Lung (tissue), 16 donors: Measurements from ENCODE around the gene GLCCI1. TPM values are rescaled to one million over a fixed set of nuclear protein-coding genes. Genes with fewer than 3 reads are reported as not detected.

Experiments
- ATAC-seq: fragments of 200-7000 bp; cut with Tn5 transposase; one replicate; pipeline ENCODE4 v1.9.1; 2020; ENCODE audit warnings: moderate number of reproducible peaks; ENCODE audit not compliant: insufficient read depth, low FRiP score
- DNase-seq, 3 donors: peaks; one replicate each; pipeline ENCODE4 v3.0.0-alpha.2; 2013 to 2017
- H3K27ac ChIP-seq, 2 donors: one replicate each; pipeline ENCODE4 v1.5.1; 2013; ENCODE audit warnings: mild to moderate bottlenecking in 2 of 2, moderate library complexity in 2 of 2, control low read depth in 1 of 2, inconsistent platforms in 1 of 2, low read depth in 1 of 2, low read length in 1 of 2
- H3K27me3 ChIP-seq, 3 donors: one replicate each; pipeline ENCODE4 v1.5.1; 2013; ENCODE audit warnings: low read length in 2 of 3; ENCODE audit not compliant: control insufficient read depth in 3 of 3, insufficient read depth in 3 of 3
- H3K36me3 ChIP-seq, 4 donors: one replicate each; pipeline ENCODE4 v1.5.1; 2013; ENCODE audit warnings: low read length in 4 of 4, mild to moderate bottlenecking in 1 of 4, moderate library complexity in 1 of 4; ENCODE audit not compliant: control insufficient read depth in 4 of 4, insufficient read depth in 4 of 4
- H3K4me1 ChIP-seq, 5 donors: one replicate each; pipeline ENCODE4 v1.5.1; 2013; ENCODE audit warnings: low read length in 5 of 5, mild to moderate bottlenecking in 2 of 5, moderate library complexity in 1 of 5; ENCODE audit not compliant: control insufficient read depth in 5 of 5, insufficient read depth in 5 of 5
- H3K4me3 ChIP-seq: one replicate; pipeline ENCODE4 v1.5.1; 2013; ENCODE audit warnings: mild to moderate bottlenecking, control low read depth, moderate library complexity
- H3K9ac ChIP-seq, 2 donors: one replicate each; pipeline ENCODE4 v1.5.1; 2013; ENCODE audit warnings: low read length in 2 of 2, control low read depth in 1 of 2; ENCODE audit not compliant: insufficient read depth in 1 of 2
- H3K9me3 ChIP-seq, 4 donors: one replicate each; pipeline ENCODE4 v1.5.1; 2013; ENCODE audit warnings: low read length in 3 of 4, mild to moderate bottlenecking in 1 of 4, moderate library complexity in 1 of 4; ENCODE audit not compliant: control insufficient read depth in 4 of 4, insufficient read depth in 3 of 4
- WGBS, 2 donors: extraction: QIAGEN DNeasy Blood & Tissue Kit; methylation state at CpG; one replicate each; pipeline ENCODE4 v1.1.7; 2013; 5-methylcytosine and 5-hydroxymethylcytosine counted together
- long read RNA-seq, 5 donors: transcript quantifications; one replicate each; lab custom pipeline, GENCODE V29; 2026
- polyA plus RNA-seq, 2 donors: library from polyadenylated mRNA; stranded (reverse); fragments of 200-250 nt; gene quantifications; one replicate each; pipeline ENCODE4 v1.2.1, GENCODE V29; 2013
- total RNA-seq, 2 donors: library from RNA; depleted of rRNA in 1 of 2; stranded (reverse); fragments of >200 nt in 1 of 2; gene quantifications; one replicate each; pipeline ENCODE4 v1.2.1, GENCODE V29; 2014 to 2021
- TF ChIP-seq, protein P1 (sequence below): IDR thresholded peaks from 2 replicates; pipeline ENCODE4 v1.5.1; 2012; ENCODE audit warnings: mild to moderate bottlenecking; ENCODE audit errors: control extremely low read depth, extremely low read depth
- donor health status: control.
- donor health status: control.
- donor health status: Bipolar disorder and iron deficiency.
- donor health status: healthy.
- donor health status: DM: yes; HTN: yes; CAD: no.

Gene GLCCI1
- 10 to 100 TPM; 28.1 to 60.2 TPM for total RNA-seq
- polyA plus RNA-seq = 10 to 100 TPM in 1 of 2 donors, 1 to 10 TPM in 1; 2.5 to 13.9 TPM
- long read RNA-seq, donor 1, full-length matches to known transcripts = 4 of 4 reads
- long read RNA-seq, donor 1, partial matches to known transcripts = 0 of 4 reads
- long read RNA-seq, donor 1, other reads (novel, unspliced or antisense) = 0 of 4 reads
- long read RNA-seq, donor 2, partial matches to known transcripts = 0 of 1 reads
- long read RNA-seq, donor 2, other reads (novel, unspliced or antisense) = 0 of 1 reads
- long read RNA-seq, donor 3, full-length matches to known transcripts = 3 of 3 reads
- long read RNA-seq, donor 3, partial matches to known transcripts = 0 of 3 reads
- long read RNA-seq, donor 3, other reads (novel, unspliced or antisense) = 0 of 3 reads
- long read RNA-seq, donor 4, partial matches to known transcripts = 0 of 1 reads
- long read RNA-seq, donor 4, other reads (novel, unspliced or antisense) = 0 of 1 reads
- long read RNA-seq, donor 5, full-length matches to known transcripts = 4 of 4 reads
- long read RNA-seq, donor 5, partial matches to known transcripts = 0 of 4 reads
- long read RNA-seq, donor 5, other reads (novel, unspliced or antisense) = 0 of 4 reads

DNA sequence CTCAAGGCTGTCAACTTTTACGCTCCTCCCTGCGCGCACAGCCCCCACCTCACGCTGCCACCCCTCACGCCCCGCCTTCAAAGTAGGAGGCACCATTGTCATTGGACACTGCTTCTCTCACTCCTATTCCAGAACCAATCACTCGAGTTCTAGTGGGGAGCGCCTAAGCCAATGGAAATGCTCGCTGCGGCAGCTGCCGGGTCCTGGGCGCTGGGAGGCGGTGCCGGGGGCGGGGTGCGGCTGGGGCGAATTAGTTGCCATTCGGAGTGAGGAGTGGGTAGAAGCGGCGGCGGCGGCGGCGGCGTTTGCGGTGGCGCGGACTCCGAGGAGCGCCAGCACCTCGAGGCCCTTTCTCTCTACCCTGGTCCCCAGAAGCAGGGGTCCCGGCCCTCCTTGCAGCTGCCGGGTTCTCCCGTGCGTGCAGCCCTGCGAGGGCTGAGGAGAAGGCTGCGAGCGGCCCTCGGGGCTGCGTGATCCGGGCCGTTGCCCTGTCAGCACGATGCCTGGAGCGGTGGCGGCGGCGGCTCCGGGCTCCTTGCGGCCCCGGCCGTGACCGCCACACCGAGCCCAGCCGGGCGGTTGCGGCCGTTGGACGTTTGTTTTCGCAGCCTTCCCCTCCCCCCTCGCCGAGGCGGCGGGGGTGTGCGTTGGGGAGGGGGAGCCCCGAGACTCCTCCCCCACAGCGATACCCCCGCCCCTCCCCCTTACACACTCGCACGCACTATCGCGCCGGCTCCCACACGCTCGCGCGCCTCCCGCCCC is at the start of gene GLCCI1:
GLCCI1 (plus strand) TSS at position 253 of the 762 bp plus-strand sequence. CDS start 555 bp downstream, outside the sequence.
- 0 to 1% methylated on average over 52 to 77 of the region's 77 CpGs for WGBS, 2 donors
- peaks cover 0 to 19% (median 8%) of the 10 kb centered on the region in 5 donors for H3K4me1 ChIP-seq
- H3K9me3 ChIP-seq = no peaks in the 10 kb centered on the region
- no peaks in the 10 kb centered on the region for H3K27me3 ChIP-seq
- DNase-seq (peak; percentile 97 to 98 (median 98)), ATAC-seq (peak; percentile 98)
- H3K4me3 ChIP-seq = peak within 1 kb of the TSS; percentile 92
- H3K27ac ChIP-seq = peak within 1 kb of the TSS; percentile 87 to 99
- TF ChIP-seq, protein P1, sequence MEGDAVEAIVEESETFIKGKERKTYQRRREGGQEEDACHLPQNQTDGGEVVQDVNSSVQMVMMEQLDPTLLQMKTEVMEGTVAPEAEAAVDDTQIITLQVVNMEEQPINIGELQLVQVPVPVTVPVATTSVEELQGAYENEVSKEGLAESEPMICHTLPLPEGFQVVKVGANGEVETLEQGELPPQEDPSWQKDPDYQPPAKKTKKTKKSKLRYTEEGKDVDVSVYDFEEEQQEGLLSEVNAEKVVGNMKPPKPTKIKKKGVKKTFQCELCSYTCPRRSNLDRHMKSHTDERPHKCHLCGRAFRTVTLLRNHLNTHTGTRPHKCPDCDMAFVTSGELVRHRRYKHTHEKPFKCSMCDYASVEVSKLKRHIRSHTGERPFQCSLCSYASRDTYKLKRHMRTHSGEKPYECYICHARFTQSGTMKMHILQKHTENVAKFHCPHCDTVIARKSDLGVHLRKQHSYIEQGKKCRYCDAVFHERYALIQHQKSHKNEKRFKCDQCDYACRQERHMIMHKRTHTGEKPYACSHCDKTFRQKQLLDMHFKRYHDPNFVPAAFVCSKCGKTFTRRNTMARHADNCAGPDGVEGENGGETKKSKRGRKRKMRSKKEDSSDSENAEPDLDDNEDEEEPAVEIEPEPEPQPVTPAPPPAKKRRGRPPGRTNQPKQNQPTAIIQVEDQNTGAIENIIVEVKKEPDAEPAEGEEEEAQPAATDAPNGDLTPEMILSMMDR = no peak
- peak within 1 kb of the TSS in 1 of 2 donors; percentile 97 for H3K9ac ChIP-seq
- no peaks in the 10 kb centered on the region for H3K36me3 ChIP-seq

GRCh38 chr7:7919449-7919945 is 49.1 kb upstream of the GLCCI1 start:
- TF ChIP-seq, protein P1 = no peak
- no peak overlapping the region for H3K4me3 ChIP-seq
- WGBS, 2 donors = 76 to 94% methylated on average over 2 of the region's 2 CpGs
- ATAC-seq (no peak), DNase-seq (no peak)
- no peak overlapping the region for H3K9ac ChIP-seq
- no peaks in the 10 kb centered on the region for H3K36me3 ChIP-seq
- H3K27ac ChIP-seq = no peak overlapping the region
- no peaks in the 10 kb centered on the region for H3K4me1 ChIP-seq
- no peaks in the 10 kb centered on the region for H3K9me3 ChIP-seq
- no peaks in the 10 kb centered on the region for H3K27me3 ChIP-seq

GRCh38 chr7:7920056-7920455 is 48.5 kb upstream of the GLCCI1 start:
- H3K36me3 ChIP-seq = no peaks in the 10 kb centered on the region
- no peak overlapping the region for H3K9ac ChIP-seq
- WGBS, 2 donors = 43 to 56% methylated on average over 2 of the region's 2 CpGs
- no peak for DNase-seq
- no peak overlapping the region for H3K4me3 ChIP-seq
- H3K9me3 ChIP-seq = no peaks in the 10 kb centered on the region
- no peaks in the 10 kb centered on the region for H3K27me3 ChIP-seq
- ATAC-seq = no peak
- H3K4me1 ChIP-seq = no peaks in the 10 kb centered on the region
- H3K27ac ChIP-seq = no peak overlapping the region
- TF ChIP-seq, protein P1 = no peak
